ENCODE results near the gene SYT11. TPM values are rescaled to one million over a fixed set of nuclear protein-coding genes. Genes with fewer than 3 reads are reported as not detected.

The SYT11 gene
- total and polyA plus RNA-seq, 4 donors, result 0.49 to 1.2 (median 0.76) TPM

DNA sequence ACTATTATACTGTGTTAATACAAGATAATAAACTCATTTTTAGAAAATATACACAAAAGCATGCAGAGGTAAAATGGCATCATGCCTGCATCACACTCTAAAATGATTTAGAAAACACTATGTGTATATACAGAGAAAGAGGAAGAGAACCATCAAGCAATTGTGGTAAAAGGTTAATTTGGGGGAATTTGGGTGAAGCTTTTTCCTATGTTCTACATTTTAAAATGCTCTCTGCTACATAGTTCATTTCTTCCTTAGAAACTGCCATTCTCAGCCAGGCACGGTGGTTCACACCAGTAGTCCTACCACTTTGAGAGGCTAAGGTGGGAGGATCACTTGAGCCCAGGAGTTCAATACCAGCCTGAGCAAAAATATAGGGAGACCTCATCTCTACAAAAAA, 46.5 kb upstream of the SYT11 start:
- Histone ChIP-seq H3K36me3 (ENCODE audit: control insufficient read depth in 4 of 4, insufficient read depth in 3 of 4, low read depth in 1 of 4, low read length in 3 of 4) (peaks cover 8 to 34% (median 24%) of the 10 kb centered on the region in 4 donors), H3K27ac (ENCODE audit: low read depth in 1 of 2, low read length in 2 of 2) (no peak overlapping the region), H3K4me3 (ENCODE audit: low read depth in 1 of 3, low read length in 3 of 3) (no peak overlapping the region), H3K9ac (ENCODE audit: low read depth in 1 of 2, low read length in 2 of 2) (no peak overlapping the region), H3K27me3 (ENCODE audit: control insufficient read depth in 4 of 4, insufficient read depth in 4 of 4, low read length in 3 of 4) (no peaks in the 10 kb centered on the region), H3K4me1 (ENCODE audit: control insufficient read depth in 4 of 4, insufficient read depth in 4 of 4, low read length in 3 of 4) (no peaks in the 10 kb centered on the region), H3K9me3 (ENCODE audit: control insufficient read depth in 4 of 4, low read length in 3 of 4) (no peaks in the 10 kb centered on the region)
- WGBS, result 93% methylated on average over 1 of the region's 1 CpG
- TF ChIP-seq, protein P1, sequence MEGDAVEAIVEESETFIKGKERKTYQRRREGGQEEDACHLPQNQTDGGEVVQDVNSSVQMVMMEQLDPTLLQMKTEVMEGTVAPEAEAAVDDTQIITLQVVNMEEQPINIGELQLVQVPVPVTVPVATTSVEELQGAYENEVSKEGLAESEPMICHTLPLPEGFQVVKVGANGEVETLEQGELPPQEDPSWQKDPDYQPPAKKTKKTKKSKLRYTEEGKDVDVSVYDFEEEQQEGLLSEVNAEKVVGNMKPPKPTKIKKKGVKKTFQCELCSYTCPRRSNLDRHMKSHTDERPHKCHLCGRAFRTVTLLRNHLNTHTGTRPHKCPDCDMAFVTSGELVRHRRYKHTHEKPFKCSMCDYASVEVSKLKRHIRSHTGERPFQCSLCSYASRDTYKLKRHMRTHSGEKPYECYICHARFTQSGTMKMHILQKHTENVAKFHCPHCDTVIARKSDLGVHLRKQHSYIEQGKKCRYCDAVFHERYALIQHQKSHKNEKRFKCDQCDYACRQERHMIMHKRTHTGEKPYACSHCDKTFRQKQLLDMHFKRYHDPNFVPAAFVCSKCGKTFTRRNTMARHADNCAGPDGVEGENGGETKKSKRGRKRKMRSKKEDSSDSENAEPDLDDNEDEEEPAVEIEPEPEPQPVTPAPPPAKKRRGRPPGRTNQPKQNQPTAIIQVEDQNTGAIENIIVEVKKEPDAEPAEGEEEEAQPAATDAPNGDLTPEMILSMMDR (IDR thresholded peaks at IDR 0.05; ENCODE audit: low read depth, low read length, missing input control), result no peak
- TF ChIP-seq, protein P2, sequence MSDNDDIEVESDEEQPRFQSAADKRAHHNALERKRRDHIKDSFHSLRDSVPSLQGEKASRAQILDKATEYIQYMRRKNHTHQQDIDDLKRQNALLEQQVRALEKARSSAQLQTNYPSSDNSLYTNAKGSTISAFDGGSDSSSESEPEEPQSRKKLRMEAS (IDR thresholded peaks at IDR 0.05), result no peak
- DNase-seq (ENCODE audit: low spot score), result no peak

DNA sequence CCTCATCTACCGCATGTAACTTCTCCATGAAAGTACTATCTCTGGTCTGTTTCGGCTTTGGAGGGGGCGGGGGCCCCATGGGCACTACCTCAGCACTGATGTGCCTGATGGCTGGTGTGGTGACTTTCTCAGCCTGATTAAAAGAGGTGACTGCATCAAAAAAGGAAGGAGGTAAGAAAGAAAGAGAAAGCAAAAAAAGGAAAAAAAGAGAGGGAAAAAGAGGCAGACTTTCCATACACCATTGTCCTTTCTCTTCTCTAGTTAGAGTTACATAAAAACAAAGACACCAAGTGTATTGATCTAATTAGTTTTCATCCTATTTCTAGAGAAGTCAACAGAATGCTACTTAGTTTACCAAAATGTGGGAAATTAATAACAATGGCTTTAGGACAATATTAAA, 45.7 kb upstream of the SYT11 start:
- TF ChIP-seq, protein P3, sequence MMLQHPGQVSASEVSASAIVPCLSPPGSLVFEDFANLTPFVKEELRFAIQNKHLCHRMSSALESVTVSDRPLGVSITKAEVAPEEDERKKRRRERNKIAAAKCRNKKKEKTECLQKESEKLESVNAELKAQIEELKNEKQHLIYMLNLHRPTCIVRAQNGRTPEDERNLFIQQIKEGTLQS (IDR thresholded peaks at IDR 0.05), result no peak
- TF ChIP-seq RAD21 (IDR thresholded peaks at IDR 0.05) (no peak), YY1 (IDR thresholded peaks at IDR 0.05) (no peak), JUND (IDR thresholded peaks at IDR 0.05) (no peak), HNF4A (conservative IDR thresholded peaks at IDR 0.05) (no peak), HNF4G (IDR thresholded peaks at IDR 0.05) (no peak), NR2F2 (IDR thresholded peaks at IDR 0.05) (no peak), RXRA (IDR thresholded peaks at IDR 0.05) (no peak)
- TF ChIP-seq, protein P4, sequence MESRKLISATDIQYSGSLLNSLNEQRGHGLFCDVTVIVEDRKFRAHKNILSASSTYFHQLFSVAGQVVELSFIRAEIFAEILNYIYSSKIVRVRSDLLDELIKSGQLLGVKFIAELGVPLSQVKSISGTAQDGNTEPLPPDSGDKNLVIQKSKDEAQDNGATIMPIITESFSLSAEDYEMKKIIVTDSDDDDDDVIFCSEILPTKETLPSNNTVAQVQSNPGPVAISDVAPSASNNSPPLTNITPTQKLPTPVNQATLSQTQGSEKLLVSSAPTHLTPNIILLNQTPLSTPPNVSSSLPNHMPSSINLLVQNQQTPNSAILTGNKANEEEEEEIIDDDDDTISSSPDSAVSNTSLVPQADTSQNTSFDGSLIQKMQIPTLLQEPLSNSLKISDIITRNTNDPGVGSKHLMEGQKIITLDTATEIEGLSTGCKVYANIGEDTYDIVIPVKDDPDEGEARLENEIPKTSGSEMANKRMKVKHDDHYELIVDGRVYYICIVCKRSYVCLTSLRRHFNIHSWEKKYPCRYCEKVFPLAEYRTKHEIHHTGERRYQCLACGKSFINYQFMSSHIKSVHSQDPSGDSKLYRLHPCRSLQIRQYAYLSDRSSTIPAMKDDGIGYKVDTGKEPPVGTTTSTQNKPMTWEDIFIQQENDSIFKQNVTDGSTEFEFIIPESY (IDR thresholded peaks at IDR 0.05), result no peak
- no peaks in the 10 kb centered on the region for H3K9me3 ChIP-seq (ENCODE audit: control insufficient read depth in 4 of 4, low read length in 3 of 4)

DNA sequence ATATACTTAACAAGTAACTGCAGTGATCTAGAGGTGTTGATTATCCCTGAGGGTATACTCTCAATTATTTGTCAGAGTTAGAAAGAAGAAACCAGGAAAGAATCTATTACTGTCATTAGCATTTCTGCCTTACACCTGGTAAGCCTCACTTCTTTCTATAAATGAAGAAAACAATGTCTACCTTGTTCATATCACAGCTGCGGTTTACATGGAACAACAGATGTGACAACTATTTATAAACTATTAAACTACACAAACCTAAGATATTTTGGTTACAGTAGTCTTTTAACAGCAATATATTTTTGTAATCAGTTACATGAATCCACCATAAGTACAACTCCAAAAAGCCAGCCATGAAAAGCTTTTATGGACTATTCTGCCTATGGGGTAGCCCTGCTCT, 43.0 kb upstream of the SYT11 start:
- 97% methylated on average over 1 of the region's 1 CpG for WGBS
- no peak for DNase-seq (ENCODE audit: low spot score)
- H3K27me3 ChIP-seq (ENCODE audit: control insufficient read depth in 4 of 4, insufficient read depth in 4 of 4, low read length in 3 of 4), result no peaks in the 10 kb centered on the region
- no peak overlapping the region for H3K27ac ChIP-seq (ENCODE audit: low read depth in 1 of 2, low read length in 2 of 2)
- H3K9ac ChIP-seq (ENCODE audit: low read depth in 1 of 2, low read length in 2 of 2), result no peak overlapping the region
- H3K4me3 ChIP-seq (ENCODE audit: low read depth in 1 of 3, low read length in 3 of 3), result no peak overlapping the region
- H3K36me3 ChIP-seq (ENCODE audit: control insufficient read depth in 4 of 4, insufficient read depth in 3 of 4, low read depth in 1 of 4, low read length in 3 of 4), result peaks cover 9 to 48% (median 38%) of the 10 kb centered on the region in 4 donors
- H3K9me3 ChIP-seq (ENCODE audit: control insufficient read depth in 4 of 4, low read length in 3 of 4), result no peaks in the 10 kb centered on the region
- H3K4me1 ChIP-seq (ENCODE audit: control insufficient read depth in 4 of 4, insufficient read depth in 4 of 4, low read length in 3 of 4), result peaks cover 0 to under 1% (median 0%) of the 10 kb centered on the region in 4 donors
- TF ChIP-seq FOXA2 (IDR thresholded peaks at IDR 0.05) (no peak), FOXA1 (IDR thresholded peaks at IDR 0.05) (no peak), EGR1 (IDR thresholded peaks at IDR 0.05; ENCODE audit: low read depth in 2 of 2) (no peak), RAD21 (IDR thresholded peaks at IDR 0.05) (no peak), HNF4G (IDR thresholded peaks at IDR 0.05) (no peak), HNF4A (conservative IDR thresholded peaks at IDR 0.05) (no peak), TAF1 (conservative IDR thresholded peaks at IDR 0.05) (no peak), SP1 (IDR thresholded peaks at IDR 0.05) (no peak), RXRA (IDR thresholded peaks at IDR 0.05) (no peak), YY1 (IDR thresholded peaks at IDR 0.05) (no peak)
- TF ChIP-seq, protein P4 (IDR thresholded peaks at IDR 0.05), result no peak
- TF ChIP-seq, protein P1 (IDR thresholded peaks at IDR 0.05; ENCODE audit: low read depth, low read length, missing input control), result no peak

More for the DNA sequence above, 45.7 kb upstream of the SYT11 start:
- Histone ChIP-seq H3K4me3 (ENCODE audit: low read depth in 1 of 3, low read length in 3 of 3) (no peak overlapping the region), H3K9ac (ENCODE audit: low read depth in 1 of 2, low read length in 2 of 2) (no peak overlapping the region), H3K27me3 (ENCODE audit: control insufficient read depth in 4 of 4, insufficient read depth in 4 of 4, low read length in 3 of 4) (no peaks in the 10 kb centered on the region), H3K36me3 (ENCODE audit: control insufficient read depth in 4 of 4, insufficient read depth in 3 of 4, low read depth in 1 of 4, low read length in 3 of 4) (peaks cover 8 to 33% (median 27%) of the 10 kb centered on the region in 4 donors), H3K27ac (ENCODE audit: low read depth in 1 of 2, low read length in 2 of 2) (no peak overlapping the region), H3K4me1 (ENCODE audit: control insufficient read depth in 4 of 4, insufficient read depth in 4 of 4, low read length in 3 of 4) (no peaks in the 10 kb centered on the region)
- WGBS, result 96% methylated on average over 3 of the region's 3 CpGs
- no peak for DNase-seq (ENCODE audit: low spot score)
